Renal cortex interstitium (tissue), 11 donors: Measurements from ENCODE around the gene CD36. TPM values are rescaled to one million over a fixed set of nuclear protein-coding genes. Genes with fewer than 3 reads are reported as not detected.
"Not testable (repeated sequence)": the region's sequence is repeated elsewhere in the genome, so short reads cannot be mapped to it uniquely, and the experiment has no call there.

Experiments
- DNase-seq, 11 donors: peaks; one replicate each; pipeline ENCODE4 v3.0.0-alpha.2; 2013; ENCODE audit warnings: low read depth in 9 of 11, low spot score in 4 of 11; ENCODE audit errors: extremely low read depth in 1 of 11
- polyA plus RNA-seq, 3 donors: library from polyadenylated mRNA; unstranded; fragments of 120-200 nt; gene quantifications; one replicate each; pipeline ENCODE4 v1.2.1, GENCODE V29; 2013; ENCODE audit not compliant: insufficient read length in 3 of 3

The CD36 gene
- polyA plus RNA-seq, 3 donors: 15.0 to 38.2 (median 33.3) TPM

- DNase-seq: peak in 2 of 11 donors; percentile 16 to 17
These were observed 5.0 kb downstream of the CD36 start for GRCh38 chr7:80643336-80643915.

GRCh38 chr7:80644054-80644453 is 5.6 kb downstream of the CD36 start:
- no peak for DNase-seq

- DNase-seq: no peak
These were observed 7.8 kb downstream of the CD36 start for GRCh38 chr7:80646083-80646865.

- no peak for DNase-seq
These were observed 9.0 kb downstream of the CD36 start for GRCh38 chr7:80647436-80647835.

GRCh38 chr7:80648031-80648600 is 9.7 kb downstream of the CD36 start:
- no peak for DNase-seq

- no peak for DNase-seq
These were observed 10.6 kb downstream of the CD36 start for GRCh38 chr7:80649011-80649410.

GRCh38 chr7:80650030-80650429 is 11.6 kb downstream of the CD36 start:
- DNase-seq: no peak

GRCh38 chr7:80651471-80651870 is 13.0 kb downstream of the CD36 start:
- no peak for DNase-seq

GRCh38 chr7:80653244-80653643 is 14.8 kb downstream of the CD36 start:
- DNase-seq: no peak

- no peak for DNase-seq
These were observed 16.5 kb downstream of the CD36 start for GRCh38 chr7:80654887-80655340.

GRCh38 chr7:80656029-80656428 is 17.6 kb downstream of the CD36 start:
- DNase-seq: no peak

GRCh38 chr7:80659120-80660055 is 20.9 kb downstream of the CD36 start:
- DNase-seq: peak in 5 of 11 donors; percentile 9 to 27 (median 20)

GRCh38 chr7:80660939-80661338 is 22.5 kb downstream of the CD36 start:
- no peak for DNase-seq

- no peak for DNase-seq
These were observed 23.3 kb downstream of the CD36 start for GRCh38 chr7:80661729-80662128.

- no peak for DNase-seq
These were observed 23.8 kb downstream of the CD36 start for GRCh38 chr7:80662252-80662651.

- DNase-seq: no peak
These were observed 27.1 kb downstream of the CD36 start for GRCh38 chr7:80665526-80665925.

- DNase-seq: no peak
These were observed 27.9 kb downstream of the CD36 start for GRCh38 chr7:80666376-80666775.

- not testable (repeated sequence) for DNase-seq
These were observed 30.9 kb downstream of the CD36 start for GRCh38 chr7:80669367-80669766.

- no peak for DNase-seq
These were observed 33.3 kb downstream of the CD36 start for GRCh38 chr7:80671744-80672143.
